Measurements from ENCODE around the gene KRTAP4-1.

KRTAP4-1 gene

GRCh38 chr17:41185001-41185400 is 290 bp upstream of the KRTAP4-1 start:
- TF ChIP-seq ARNTL (CRISPR knock-in tag; IDR thresholded peaks at IDR 0.05; ENCODE audit: borderline replicate concordance, low read depth) (no peak), CSDC2 (CRISPR knock-in tag; IDR thresholded peaks at IDR 0.05) (no peak), ZNF8 (CRISPR knock-in tag; IDR thresholded peaks at IDR 0.05) (no peak), CSRNP3 (CRISPR knock-in tag; IDR thresholded peaks at IDR 0.05) (no peak), BACH2 (CRISPR knock-in tag; IDR thresholded peaks at IDR 0.05; ENCODE audit: borderline replicate concordance) (no peak), TSHZ2 (CRISPR knock-in tag; IDR thresholded peaks at IDR 0.05) (no peak), PPARA (CRISPR knock-in tag; IDR thresholded peaks at IDR 0.05; ENCODE audit: borderline replicate concordance) (no peak), ZNF70 (CRISPR knock-in tag; IDR thresholded peaks at IDR 0.05) (no peak), POU6F1 (CRISPR knock-in tag; IDR thresholded peaks at IDR 0.05; ENCODE audit: borderline replicate concordance, low read depth) (no peak), ZC3H10 (CRISPR knock-in tag; IDR thresholded peaks at IDR 0.05) (no peak), GLIS3 (CRISPR knock-in tag; IDR thresholded peaks at IDR 0.05) (no peak)
- no peak for ATAC-seq

GRCh38 chr17:41178843-41179616 is 5.7 kb downstream of the KRTAP4-1 start:
- TF ChIP-seq ZC3H10 (CRISPR knock-in tag; IDR thresholded peaks at IDR 0.05) (no peak), TOX (CRISPR knock-in tag; IDR thresholded peaks at IDR 0.05; ENCODE audit: borderline replicate concordance) (no peak)
- ATAC-seq, result no peak

- no peak for ATAC-seq
- TF ChIP-seq PPARA (CRISPR knock-in tag; IDR thresholded peaks at IDR 0.05; ENCODE audit: borderline replicate concordance) (no peak), TSHZ2 (CRISPR knock-in tag; IDR thresholded peaks at IDR 0.05) (no peak), OSR1 (CRISPR knock-in tag; IDR thresholded peaks at IDR 0.05) (no peak), ZC3H10 (CRISPR knock-in tag; IDR thresholded peaks at IDR 0.05) (no peak), SNAI2 (CRISPR knock-in tag; IDR thresholded peaks at IDR 0.05) (no peak), RARB (CRISPR knock-in tag; IDR thresholded peaks at IDR 0.05) (no peak), POU6F1 (CRISPR knock-in tag; IDR thresholded peaks at IDR 0.05; ENCODE audit: borderline replicate concordance, low read depth) (no peak), ZFP3 (CRISPR knock-in tag; IDR thresholded peaks at IDR 0.05) (no peak), CSRNP3 (CRISPR knock-in tag; IDR thresholded peaks at IDR 0.05) (no peak), ZNF70 (CRISPR knock-in tag; IDR thresholded peaks at IDR 0.05) (no peak), ESRRG (CRISPR knock-in tag; IDR thresholded peaks at IDR 0.05) (no peak), CSDC2 (CRISPR knock-in tag; IDR thresholded peaks at IDR 0.05) (no peak), ISL1 (CRISPR knock-in tag; IDR thresholded peaks at IDR 0.05) (no peak), ARNTL (CRISPR knock-in tag; IDR thresholded peaks at IDR 0.05; ENCODE audit: borderline replicate concordance, low read depth) (no peak), ZNF8 (CRISPR knock-in tag; IDR thresholded peaks at IDR 0.05) (no peak), GLIS3 (CRISPR knock-in tag; IDR thresholded peaks at IDR 0.05) (no peak)
These were observed 6.4 kb downstream of the KRTAP4-1 start for GRCh38 chr17:41178341-41178740.

Data from SK-N-SH treated with all-trans-retinoic acid at 6 μM for 48 hours (cell line).